Glutamatergic neuron (in vitro differentiated cells): ENCODE data around the gene EGFL7. TPM values are rescaled to one million over a fixed set of nuclear protein-coding genes. Genes with fewer than 3 reads are reported as not detected.
"Not testable (repeated sequence)": the region's sequence is repeated elsewhere in the genome, so short reads cannot be mapped to it uniquely, and the experiment has no call there.

ENCODE experiments used
- DNase-seq: peaks from one replicate; pipeline ENCODE4 v3.0.0; 2022
- H3K27ac Mint-ChIP-seq: one replicate; pipeline ENCODE4 v1.8.0; 2020; ENCODE audit warnings: mild to moderate bottlenecking, mixed read lengths, inconsistent platforms; ENCODE audit not compliant: unreplicated experiment
- H3K27me3 Mint-ChIP-seq: one replicate; pipeline ENCODE4 v1.8.0; 2020; ENCODE audit warnings: mild to moderate bottlenecking, moderate library complexity, mixed read lengths, inconsistent platforms; ENCODE audit not compliant: unreplicated experiment
- H3K36me3 Mint-ChIP-seq: one replicate; pipeline ENCODE4 v1.8.0; 2020; ENCODE audit warnings: mild to moderate bottlenecking, mixed read lengths, inconsistent platforms; ENCODE audit not compliant: unreplicated experiment
- H3K4me1 Mint-ChIP-seq: one replicate; pipeline ENCODE4 v1.8.0; 2020; ENCODE audit warnings: mild to moderate bottlenecking, low read depth, mixed read lengths, inconsistent platforms; ENCODE audit not compliant: unreplicated experiment
- H3K4me3 Mint-ChIP-seq: one replicate; pipeline ENCODE4 v1.8.0; 2020; ENCODE audit warnings: mild to moderate bottlenecking, mixed read lengths, inconsistent platforms; ENCODE audit not compliant: unreplicated experiment
- H3K9me3 Mint-ChIP-seq: one replicate; pipeline ENCODE4 v1.8.0; 2020; ENCODE audit warnings: mild to moderate bottlenecking, moderate library complexity, mixed read lengths, inconsistent platforms; ENCODE audit not compliant: unreplicated experiment
- total RNA-seq: library from RNA; stranded (reverse); fragmentation: NEBNext Ultra II Directional; extraction: Animal tissue kit (Norgen Biotek cat#: 25700); gene quantifications from one replicate; pipeline ENCODE4 v1.2.1, GENCODE V29; 2021; ENCODE audit not compliant: unreplicated experiment
- TF ChIP-seq, protein P1 (sequence below): fragments of 200-600 bp; sonication (generic); IDR thresholded peaks from one replicate; pipeline ENCODE4 v1.5.0; 2021; ENCODE audit not compliant: partially characterized antibody, unreplicated experiment

The EGFL7 gene
- total RNA-seq, 1 donor from 2014 or later, result 8.1 TPM

DNA sequence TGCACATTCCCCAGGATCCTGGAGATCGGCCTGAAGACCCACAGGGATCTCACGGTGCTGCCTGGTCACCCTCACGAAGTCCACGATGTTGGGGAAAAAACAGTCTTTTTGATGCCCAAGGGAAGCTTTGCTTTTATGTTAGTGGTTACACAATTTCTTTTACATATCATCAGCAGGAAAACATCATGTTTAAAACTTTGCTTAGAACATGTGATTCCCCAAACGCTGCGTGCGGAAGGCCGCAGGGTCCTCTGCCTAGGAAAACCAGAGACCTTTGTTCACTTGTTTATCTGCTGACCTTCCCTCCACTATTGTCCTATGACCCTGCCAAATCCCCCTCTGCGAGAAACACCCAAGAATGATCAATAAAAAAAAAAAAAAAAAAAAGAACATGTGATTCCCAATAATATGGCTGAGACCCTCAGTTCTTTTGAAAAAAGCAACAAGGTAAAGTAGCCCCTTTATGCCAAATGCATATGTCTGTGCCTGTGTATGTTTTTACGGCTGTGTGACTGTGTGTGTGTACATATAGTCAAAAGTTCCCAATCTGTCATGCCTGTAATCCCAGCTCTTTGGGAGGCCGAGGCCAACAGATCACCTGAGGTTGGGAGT lies 36.0 kb downstream of the EGFL7 start:
- Mint-ChIP-seq H3K27me3 (peaks cover 5% of the 10 kb centered on the region), H3K36me3 (no peaks in the 10 kb centered on the region), H3K27ac (no peak overlapping the region), H3K4me1 (peaks cover 13% of the 10 kb centered on the region), H3K9me3 (peaks cover 4% of the 10 kb centered on the region), H3K4me3 (no peak overlapping the region)
- TF ChIP-seq, protein P1, sequence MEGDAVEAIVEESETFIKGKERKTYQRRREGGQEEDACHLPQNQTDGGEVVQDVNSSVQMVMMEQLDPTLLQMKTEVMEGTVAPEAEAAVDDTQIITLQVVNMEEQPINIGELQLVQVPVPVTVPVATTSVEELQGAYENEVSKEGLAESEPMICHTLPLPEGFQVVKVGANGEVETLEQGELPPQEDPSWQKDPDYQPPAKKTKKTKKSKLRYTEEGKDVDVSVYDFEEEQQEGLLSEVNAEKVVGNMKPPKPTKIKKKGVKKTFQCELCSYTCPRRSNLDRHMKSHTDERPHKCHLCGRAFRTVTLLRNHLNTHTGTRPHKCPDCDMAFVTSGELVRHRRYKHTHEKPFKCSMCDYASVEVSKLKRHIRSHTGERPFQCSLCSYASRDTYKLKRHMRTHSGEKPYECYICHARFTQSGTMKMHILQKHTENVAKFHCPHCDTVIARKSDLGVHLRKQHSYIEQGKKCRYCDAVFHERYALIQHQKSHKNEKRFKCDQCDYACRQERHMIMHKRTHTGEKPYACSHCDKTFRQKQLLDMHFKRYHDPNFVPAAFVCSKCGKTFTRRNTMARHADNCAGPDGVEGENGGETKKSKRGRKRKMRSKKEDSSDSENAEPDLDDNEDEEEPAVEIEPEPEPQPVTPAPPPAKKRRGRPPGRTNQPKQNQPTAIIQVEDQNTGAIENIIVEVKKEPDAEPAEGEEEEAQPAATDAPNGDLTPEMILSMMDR, result no peak
- no peak for DNase-seq

DNA sequence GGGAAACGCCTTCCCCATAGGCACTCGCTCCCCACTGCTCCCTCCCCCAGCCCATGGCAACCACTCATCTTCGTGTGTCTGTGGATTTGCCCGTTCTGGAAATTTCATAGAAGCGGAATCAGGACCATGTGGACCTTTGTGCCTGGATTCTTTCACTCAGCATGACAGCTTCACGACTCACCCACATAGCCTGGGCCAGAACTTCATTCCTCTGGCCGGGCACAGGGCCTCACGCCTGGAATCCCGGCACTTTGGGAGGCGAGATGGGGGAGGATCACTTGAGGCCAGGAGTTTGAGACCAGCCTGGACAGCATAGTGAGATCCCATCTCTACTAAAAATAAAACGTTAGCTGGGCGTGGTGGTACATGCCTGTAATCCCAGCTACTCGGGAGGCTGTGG lies 37.6 kb downstream of the EGFL7 start:
- TF ChIP-seq, protein P1, result no peak
- Mint-ChIP-seq H3K9me3 (peaks cover 4% of the 10 kb centered on the region), H3K4me1 (peaks cover 10% of the 10 kb centered on the region), H3K4me3 (no peak overlapping the region), H3K27ac (no peak overlapping the region), H3K36me3 (no peaks in the 10 kb centered on the region), H3K27me3 (peaks cover 5% of the 10 kb centered on the region)
- DNase-seq, result no peak

DNA sequence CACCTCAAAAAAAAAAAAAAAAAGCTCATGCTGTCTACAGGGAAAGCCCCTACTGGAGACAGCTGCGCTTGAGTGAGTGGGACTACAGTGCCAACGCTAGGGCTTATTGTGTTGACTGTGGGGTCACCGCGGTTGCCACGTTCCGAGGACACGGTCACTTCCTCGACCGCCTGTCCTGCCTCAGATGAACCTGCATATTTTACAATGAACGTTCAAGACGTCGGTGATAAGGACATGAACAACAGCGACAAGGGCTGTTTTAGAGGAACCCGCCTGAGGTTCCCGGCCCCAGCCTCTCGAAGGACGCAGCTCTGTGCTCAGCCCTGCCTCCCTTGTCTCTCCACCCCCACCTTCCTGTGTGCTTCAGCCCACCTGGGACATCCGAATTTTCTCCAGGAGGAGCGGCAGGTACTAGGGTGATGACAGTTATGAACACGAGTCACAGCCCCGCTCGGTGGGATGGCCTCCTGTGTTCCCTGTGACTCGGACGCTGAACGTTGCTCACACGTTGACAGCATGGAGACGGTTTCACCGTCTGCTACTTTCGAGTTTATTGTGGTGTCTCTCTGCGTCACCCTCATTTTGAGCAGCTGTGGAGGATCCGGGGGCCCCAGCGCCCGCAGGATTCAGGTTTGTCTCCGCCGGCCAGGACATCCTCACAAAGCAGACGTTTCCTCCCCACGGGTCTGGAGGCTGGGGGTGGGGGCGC lies 38.4 kb downstream of the EGFL7 start:
- peaks cover 4% of the 10 kb centered on the region for H3K27me3 Mint-ChIP-seq
- peaks cover 10% of the 10 kb centered on the region for H3K4me1 Mint-ChIP-seq
- no peak for DNase-seq
- H3K36me3 Mint-ChIP-seq, result no peaks in the 10 kb centered on the region
- no peak overlapping the region for H3K4me3 Mint-ChIP-seq
- TF ChIP-seq, protein P1, result no peak
- peaks cover under 1% of the 10 kb centered on the region for H3K9me3 Mint-ChIP-seq
- no peak overlapping the region for H3K27ac Mint-ChIP-seq

DNA sequence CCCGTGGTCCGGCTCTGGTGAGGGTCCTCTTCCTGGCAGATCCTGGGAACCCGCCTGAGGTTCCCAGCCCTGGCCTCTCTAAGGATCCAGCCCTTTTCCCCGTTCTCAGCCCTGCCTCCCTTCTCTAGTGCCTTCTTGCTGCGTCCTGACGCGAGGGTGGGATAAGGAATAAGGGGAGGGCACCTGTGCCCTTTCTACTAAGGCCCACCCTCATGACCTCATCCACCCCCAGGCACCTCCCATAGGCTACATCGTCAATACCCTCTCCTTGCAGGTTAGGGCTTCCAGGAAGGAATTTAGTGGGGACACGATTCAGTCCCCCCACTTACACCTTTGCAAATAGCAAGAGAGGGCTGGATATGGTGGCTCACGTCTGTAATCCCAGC lies 38.9 kb downstream of the EGFL7 start:
- Mint-ChIP-seq H3K4me1 (peaks cover 10% of the 10 kb centered on the region), H3K4me3 (no peak overlapping the region), H3K27me3 (peaks cover 3% of the 10 kb centered on the region), H3K27ac (peak overlapping the region; percentile 28), H3K9me3 (no peaks in the 10 kb centered on the region), H3K36me3 (no peaks in the 10 kb centered on the region)
- no peak for DNase-seq
- TF ChIP-seq, protein P1, result no peak

DNA sequence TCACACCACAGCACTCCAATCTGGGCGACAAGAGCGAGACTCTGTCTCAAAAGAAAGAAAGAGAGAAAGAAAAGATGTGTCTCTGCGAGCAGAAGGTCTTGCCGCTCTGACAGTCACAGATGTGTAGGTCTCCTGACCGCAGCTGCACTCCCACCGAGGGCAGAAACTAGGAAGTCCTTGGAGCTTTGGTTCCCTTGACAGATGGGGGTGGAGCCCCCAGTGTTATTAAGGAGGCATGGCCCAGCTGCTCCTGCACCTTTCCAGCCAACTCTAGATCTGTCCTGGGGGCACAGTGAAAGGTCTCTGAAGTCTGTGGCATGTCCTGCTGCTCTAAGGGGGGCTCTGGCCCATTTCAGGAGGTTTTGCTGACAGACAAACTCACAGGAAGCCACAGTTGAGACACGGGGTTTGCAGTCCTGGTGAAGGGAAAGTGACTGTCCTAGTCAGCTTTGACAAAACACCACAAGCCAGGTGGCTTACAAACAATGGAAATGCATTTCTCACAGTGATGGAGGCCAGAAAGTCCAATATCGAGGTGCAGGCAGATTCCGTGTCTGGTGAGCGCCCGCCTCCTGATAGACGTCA lies 40.7 kb downstream of the EGFL7 start:
- Mint-ChIP-seq H3K9me3 (peaks cover 5% of the 10 kb centered on the region), H3K4me3 (no peak overlapping the region), H3K36me3 (no peaks in the 10 kb centered on the region), H3K27me3 (peaks cover 3% of the 10 kb centered on the region), H3K4me1 (peaks cover 6% of the 10 kb centered on the region), H3K27ac (peak overlapping the region; percentile 75)
- no peak for DNase-seq
- TF ChIP-seq, protein P1, result no peak

DNA sequence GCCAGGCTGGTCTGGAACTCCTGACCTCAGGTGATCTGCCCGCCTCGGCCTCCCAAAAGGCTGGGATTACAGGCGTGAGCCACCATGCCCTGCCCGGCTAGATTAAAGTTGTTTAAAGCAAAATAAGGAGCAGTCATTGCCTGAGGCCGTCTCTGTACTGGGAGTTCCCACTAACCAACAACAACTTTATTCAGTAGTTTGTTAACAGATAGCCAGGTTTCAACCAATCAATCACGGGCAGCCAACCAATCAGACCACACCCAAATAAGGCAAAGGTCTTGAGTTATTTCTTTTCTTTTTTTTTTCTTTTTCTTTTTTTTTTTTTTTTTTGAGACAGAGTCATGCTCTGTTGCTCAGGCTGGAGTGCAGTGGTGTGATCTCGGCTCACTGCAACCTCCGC lies 42.0 kb downstream of the EGFL7 start:
- not testable (repeated sequence) for H3K27ac Mint-ChIP-seq, H3K4me3 Mint-ChIP-seq, DNase-seq, H3K27me3 Mint-ChIP-seq, H3K4me1 Mint-ChIP-seq, H3K9me3 Mint-ChIP-seq, H3K36me3 Mint-ChIP-seq
